ENCODE results near the gene TNK2.

GRCh38 chr3:195907934-195908693 is at the start of gene TNK2:
- TF ChIP-seq CTCF (IDR thresholded peaks at IDR 0.05), result no peak
- TF ChIP-seq POLR2AphosphoS5 (IDR thresholded peaks at IDR 0.05; ENCODE audit: low read depth, low read length), result no peak
- TF ChIP-seq TCF7L2 (IDR thresholded peaks at IDR 0.05; ENCODE audit: low read depth, low read length), result no peak
- TF ChIP-seq REST (IDR thresholded peaks at IDR 0.05; ENCODE audit: insufficient read depth in 1 of 2, low read depth in 2 of 2, low read length in 1 of 2), result no peak
- TF ChIP-seq SIN3A (IDR thresholded peaks at IDR 0.05; ENCODE audit: borderline replicate concordance, insufficient read depth, low read depth, low read length), result no peak

All from Panc1 (cell line).